Left lung (tissue), 10 donors: ENCODE results near the gene CCSER2. TPM values are rescaled to one million over a fixed set of nuclear protein-coding genes. Genes with fewer than 3 reads are reported as not detected.

Experiments
- ATAC-seq: fragments of 200-7000 bp; cut with Tn5 transposase; one replicate; pipeline ENCODE4 v1.9.1; 2020; ENCODE audit warnings: moderate library complexity
- DNase-seq, 4 donors: peaks; one replicate each; pipeline ENCODE4 v3.0.0-alpha.2; 2013 to 2020
- H3K27ac ChIP-seq, 2 donors: fragments of 200-600 bp; sonication (generic) in 1 of 2; one replicate each; pipeline versions ENCODE4 v1.5.0 to v1.8.0; 2020 to 2021
- H3K27me3 ChIP-seq, 2 donors: fragments of 200-600 bp; sonication (generic) in 1 of 2; one replicate each; pipeline versions ENCODE4 v1.5.0 to v1.8.0; 2020 to 2021
- H3K36me3 ChIP-seq, 2 donors: fragments of 200-600 bp; sonication (generic) in 1 of 2; one replicate each; pipeline versions ENCODE4 v1.5.0 to v1.8.0; 2020 to 2021
- H3K4me1 ChIP-seq, 2 donors: fragments of 200-600 bp; one replicate each; pipeline ENCODE4 v1.8.0; 2021
- H3K4me3 ChIP-seq, 2 donors: fragments of 200-600 bp; sonication (generic) in 1 of 2; one replicate each; pipeline versions ENCODE4 v1.5.0 to v1.8.0; 2020 to 2021; ENCODE audit warnings: mild to moderate bottlenecking in 1 of 2
- H3K9me3 ChIP-seq, 2 donors: fragments of 200-600 bp; sonication (generic) in 1 of 2; one replicate each; pipeline versions ENCODE4 v1.5.0 to v1.8.0; 2020 to 2021
- intact Hi-C, 2 donors: fragments of 100-400 bp; cut with DNase I; formaldehyde crosslinking; loops; one replicate each; pipeline versions ENCODE4 v1.11.2 to v1.14.2; 2022
- polyA plus RNA-seq, 6 donors: library from polyadenylated mRNA; unstranded; fragments of 120-200 nt; gene quantifications; one replicate each; pipeline ENCODE4 v1.2.1, GENCODE V29; 2013; ENCODE audit not compliant: insufficient read length in 6 of 6
- total RNA-seq, 2 donors: library from RNA; stranded (reverse); fragmentation: NEBNext Ultra II Directional; extraction: Animal tissue kit (Norgen Biotek cat#: 25700); gene quantifications; one replicate each; pipeline ENCODE4 v1.2.1, GENCODE V29; 2021
- TF ChIP-seq, protein P1 (sequence below), 2 donors: fragments of 200-600 bp; sonication (generic) in 1 of 2; IDR thresholded peaks; one replicate each; pipeline versions ENCODE4 v1.5.0 to v1.8.0; 2021; ENCODE audit warnings: antibody characterized with exemption in 2 of 2
- donor health status: DM: no; HTN: yes; CAD: no.
- donor health status: DM: no; HTN: no; CAD: no.

CCSER2 gene
- total and polyA plus RNA-seq, 8 donors, result 32.7 to 65.5 (median 37.9) TPM

DNA sequence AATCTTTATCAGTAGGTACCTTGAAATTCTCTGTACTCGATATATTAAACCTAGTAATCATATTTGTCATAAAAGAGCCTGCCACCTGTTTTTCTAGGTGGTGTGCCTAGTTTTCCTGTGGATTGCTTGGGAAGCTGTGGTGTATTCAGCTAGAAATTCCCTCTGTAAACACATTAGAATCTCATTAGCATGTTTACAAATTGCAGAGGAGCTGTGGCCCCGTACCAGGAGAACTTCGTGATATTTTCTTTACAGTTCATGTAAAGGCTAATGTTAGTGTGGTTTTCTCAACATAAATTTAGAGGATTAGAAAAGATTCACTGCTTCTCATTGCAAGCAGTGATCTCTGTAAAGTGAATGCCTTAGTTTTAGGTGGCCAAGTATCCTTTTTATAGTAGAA, 144.7 kb downstream of the CCSER2 start:
- Histone ChIP-seq H3K4me3 (no peak overlapping the region), H3K36me3 (no peaks in the 10 kb centered on the region), H3K27me3 (no peaks in the 10 kb centered on the region), H3K9me3 (no peaks in the 10 kb centered on the region), H3K4me1 (no peaks in the 10 kb centered on the region), H3K27ac (no peak overlapping the region)
- intact Hi-C loops, result no loop called here
- DNase-seq (peak in 1 of 4 donors; percentile 24), ATAC-seq (no peak)
- TF ChIP-seq, protein P1, sequence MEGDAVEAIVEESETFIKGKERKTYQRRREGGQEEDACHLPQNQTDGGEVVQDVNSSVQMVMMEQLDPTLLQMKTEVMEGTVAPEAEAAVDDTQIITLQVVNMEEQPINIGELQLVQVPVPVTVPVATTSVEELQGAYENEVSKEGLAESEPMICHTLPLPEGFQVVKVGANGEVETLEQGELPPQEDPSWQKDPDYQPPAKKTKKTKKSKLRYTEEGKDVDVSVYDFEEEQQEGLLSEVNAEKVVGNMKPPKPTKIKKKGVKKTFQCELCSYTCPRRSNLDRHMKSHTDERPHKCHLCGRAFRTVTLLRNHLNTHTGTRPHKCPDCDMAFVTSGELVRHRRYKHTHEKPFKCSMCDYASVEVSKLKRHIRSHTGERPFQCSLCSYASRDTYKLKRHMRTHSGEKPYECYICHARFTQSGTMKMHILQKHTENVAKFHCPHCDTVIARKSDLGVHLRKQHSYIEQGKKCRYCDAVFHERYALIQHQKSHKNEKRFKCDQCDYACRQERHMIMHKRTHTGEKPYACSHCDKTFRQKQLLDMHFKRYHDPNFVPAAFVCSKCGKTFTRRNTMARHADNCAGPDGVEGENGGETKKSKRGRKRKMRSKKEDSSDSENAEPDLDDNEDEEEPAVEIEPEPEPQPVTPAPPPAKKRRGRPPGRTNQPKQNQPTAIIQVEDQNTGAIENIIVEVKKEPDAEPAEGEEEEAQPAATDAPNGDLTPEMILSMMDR (IDR thresholded peaks at IDR 0.05), result no peak

DNA sequence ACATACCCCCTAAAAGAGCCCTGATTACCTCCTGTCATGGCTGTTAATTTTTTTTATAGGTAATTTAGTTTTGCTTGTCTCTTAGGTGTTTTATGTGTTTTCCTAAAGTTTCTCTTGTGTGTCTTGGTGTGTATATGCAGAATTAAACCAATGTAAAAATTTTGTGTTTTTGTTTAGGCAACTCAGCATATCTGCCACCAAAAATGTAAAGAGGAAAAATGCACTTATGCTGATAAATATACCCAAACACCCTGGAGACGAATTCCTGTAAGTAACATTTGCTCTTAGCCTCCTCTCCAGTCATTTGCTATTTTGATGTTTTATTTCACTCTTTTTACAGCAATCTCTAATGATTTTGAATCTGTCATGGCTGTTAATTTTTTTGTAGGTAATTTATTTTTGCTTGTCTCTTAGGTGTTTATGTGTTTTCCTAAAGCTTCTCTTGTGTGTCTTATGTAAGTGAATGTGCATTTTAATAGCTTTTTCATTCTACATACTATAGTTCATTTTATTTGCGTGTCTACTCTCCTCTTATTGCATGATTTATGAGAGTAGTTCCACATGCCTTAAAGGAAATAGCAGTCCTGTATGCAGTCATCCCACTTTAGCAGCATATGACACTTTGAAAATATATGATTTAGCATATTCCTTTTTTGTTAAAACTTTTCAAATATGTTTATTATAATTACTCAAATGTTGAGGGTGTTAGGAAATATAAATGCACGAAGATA, 149.2 kb downstream of the CCSER2 start:
- Histone ChIP-seq H3K36me3 (no peaks in the 10 kb centered on the region), H3K9me3 (no peaks in the 10 kb centered on the region), H3K27me3 (no peaks in the 10 kb centered on the region), H3K4me3 (no peak overlapping the region), H3K27ac (no peak overlapping the region), H3K4me1 (no peaks in the 10 kb centered on the region)
- TF ChIP-seq, protein P1 (IDR thresholded peaks at IDR 0.05), result no peak
- no peak for ATAC-seq
- DNase-seq, result no peak
- intact Hi-C loops, result no loop called here

DNA sequence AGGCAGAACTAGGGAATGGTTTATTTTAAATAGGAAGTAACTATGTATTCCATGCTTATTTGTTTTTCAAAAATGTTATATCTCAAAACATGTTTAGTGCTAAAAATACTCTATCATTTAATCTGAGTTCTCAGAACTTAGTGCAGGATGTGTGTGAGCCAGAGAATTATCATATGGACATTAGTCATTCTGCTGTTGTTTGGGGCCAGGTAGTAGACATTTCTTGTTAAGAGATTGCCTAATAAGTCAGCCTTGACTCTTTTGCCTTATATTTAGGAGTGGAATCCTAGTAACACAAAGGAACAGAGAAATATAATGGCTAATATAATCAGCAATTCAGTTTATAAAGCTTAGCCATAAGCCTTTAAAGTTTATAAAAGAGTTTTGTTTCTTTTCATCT, 149.8 kb downstream of the CCSER2 start:
- Histone ChIP-seq H3K27me3 (no peaks in the 10 kb centered on the region), H3K27ac (no peak overlapping the region), H3K36me3 (no peaks in the 10 kb centered on the region), H3K9me3 (no peaks in the 10 kb centered on the region), H3K4me3 (no peak overlapping the region), H3K4me1 (no peaks in the 10 kb centered on the region)
- ATAC-seq (no peak), DNase-seq (no peak)
- TF ChIP-seq, protein P1 (IDR thresholded peaks at IDR 0.05), result no peak
- intact Hi-C loops, result no loop called here

DNA sequence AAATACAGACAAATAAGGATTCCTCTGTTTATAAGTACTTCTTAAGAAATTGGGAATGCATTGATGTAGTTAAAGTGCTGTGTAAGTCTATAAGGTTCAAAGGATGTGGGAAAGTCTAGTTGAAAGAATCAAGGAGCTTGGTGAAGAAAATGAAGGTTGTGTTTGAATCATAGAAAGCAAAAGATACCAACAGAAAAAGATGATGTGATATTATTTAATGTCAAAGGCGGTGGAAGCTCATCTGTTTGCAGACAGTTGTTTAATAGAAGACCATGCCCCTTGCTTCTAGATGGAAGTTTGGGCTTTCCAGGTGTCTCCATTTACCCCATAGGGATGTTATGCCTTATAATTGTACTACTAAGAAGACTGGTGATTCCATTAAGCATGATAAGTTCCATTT, 150.3 kb downstream of the CCSER2 start:
- no peaks in the 10 kb centered on the region for H3K36me3 ChIP-seq
- DNase-seq, result no peak
- ATAC-seq, result no peak
- no peak overlapping the region for H3K27ac ChIP-seq
- H3K27me3 ChIP-seq, result no peaks in the 10 kb centered on the region
- intact Hi-C loops, result no loop called here
- H3K4me1 ChIP-seq, result no peaks in the 10 kb centered on the region
- no peaks in the 10 kb centered on the region for H3K9me3 ChIP-seq
- TF ChIP-seq, protein P1 (IDR thresholded peaks at IDR 0.05), result no peak
- no peak overlapping the region for H3K4me3 ChIP-seq

DNA sequence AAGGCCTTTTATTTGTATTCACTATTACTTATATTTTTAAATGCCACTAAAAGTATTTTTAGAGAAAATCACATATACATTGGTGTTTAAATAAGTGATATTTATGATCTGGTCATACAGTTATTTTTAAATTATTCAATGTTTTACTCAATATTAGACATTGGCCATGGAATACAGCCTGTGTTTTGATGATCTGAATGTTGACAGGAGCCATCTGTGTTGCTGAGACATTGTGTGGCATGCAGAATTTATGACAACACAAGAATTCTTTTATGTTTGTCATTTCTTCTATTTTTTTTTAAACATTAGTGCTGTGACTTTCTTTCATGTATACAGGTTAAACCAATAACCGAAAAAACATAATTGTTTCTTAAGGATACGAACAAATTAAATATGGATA, 156.2 kb downstream of the CCSER2 start:
- Histone ChIP-seq H3K4me3 (no peak overlapping the region), H3K36me3 (no peaks in the 10 kb centered on the region), H3K27me3 (no peaks in the 10 kb centered on the region), H3K4me1 (no peaks in the 10 kb centered on the region), H3K9me3 (no peaks in the 10 kb centered on the region), H3K27ac (no peak overlapping the region)
- DNase-seq (peak in 2 of 4 donors; percentile 58 to 64), ATAC-seq (no peak)
- intact Hi-C loops, result no loop called here
- TF ChIP-seq, protein P1 (IDR thresholded peaks at IDR 0.05), result no peak
